Neural crest cell (in vitro differentiated cells): ENCODE measurements around the gene S1PR3. TPM values are rescaled to one million over a fixed set of nuclear protein-coding genes. Genes with fewer than 3 reads are reported as not detected.

Experiments used
- DNase-seq: peaks from one replicate; pipeline ENCODE4 v3.0.0; 2021; ENCODE audit warnings: low read depth, mixed read lengths, low spot score
- H3K27ac Mint-ChIP-seq: one replicate; pipeline ENCODE4 v1.8.0; 2021; ENCODE audit warnings: mild to moderate bottlenecking, mixed read lengths; ENCODE audit not compliant: unreplicated experiment
- H3K27me3 Mint-ChIP-seq: 2 replicates; pipeline ENCODE4 v1.8.0; 2021; ENCODE audit warnings: low read depth, mild to moderate bottlenecking, mixed read lengths
- H3K36me3 Mint-ChIP-seq: 2 replicates; pipeline ENCODE4 v1.8.0; 2021; ENCODE audit warnings: low read depth, mild to moderate bottlenecking, mixed read lengths
- H3K4me1 Mint-ChIP-seq: 2 replicates; pipeline ENCODE4 v1.8.0; 2021; ENCODE audit warnings: mixed read lengths
- H3K4me3 Mint-ChIP-seq: one replicate; pipeline ENCODE4 v1.8.0; 2021; ENCODE audit warnings: mild to moderate bottlenecking, mixed read lengths
- H3K9me3 Mint-ChIP-seq: 2 replicates; pipeline ENCODE4 v1.8.0; 2021; ENCODE audit warnings: mixed read lengths
- CTCF ChIP-seq: fragments of 200-600 bp; sonication (generic); conservative IDR thresholded peaks from 2 replicates; pipeline ENCODE4 v1.5.0; 2021; ENCODE audit warnings: antibody characterized with exemption, mild to moderate bottlenecking
- total RNA-seq: library from RNA; stranded (reverse); gene quantifications from 2 replicates; pipeline ENCODE4 v1.2.1, GENCODE V29; 2021

The S1PR3 gene
- total RNA-seq, 1 donor from 2014 or later = 7.9 TPM

- Mint-ChIP-seq H3K27me3 (peaks cover 85% of the 10 kb centered on the region), H3K36me3 (peaks cover 2% of the 10 kb centered on the region), H3K9me3 (no peaks in the 10 kb centered on the region), H3K4me3 (no peak overlapping the region), H3K4me1 (peaks cover 30% of the 10 kb centered on the region), H3K27ac (no peak overlapping the region)
- TF ChIP-seq CTCF = no peak
- no peak for DNase-seq
Observed at GRCh38 chr9:88993871-88994460, 2.7 kb downstream of the S1PR3 start.

GRCh38 chr9:88994469-88995199, 3.4 kb downstream of the S1PR3 start:
- peaks cover 2% of the 10 kb centered on the region for H3K36me3 Mint-ChIP-seq
- H3K27ac Mint-ChIP-seq = no peak overlapping the region
- H3K27me3 Mint-ChIP-seq = peaks cover 79% of the 10 kb centered on the region
- peak overlapping the region; percentile 14 for H3K4me3 Mint-ChIP-seq
- H3K4me1 Mint-ChIP-seq = peaks cover 28% of the 10 kb centered on the region
- TF ChIP-seq CTCF = no peak
- H3K9me3 Mint-ChIP-seq = no peaks in the 10 kb centered on the region
- DNase-seq = no peak

- Mint-ChIP-seq H3K4me3 (peak overlapping the region; percentile 14), H3K36me3 (peaks cover 2% of the 10 kb centered on the region), H3K27me3 (peaks cover 74% of the 10 kb centered on the region), H3K27ac (no peak overlapping the region), H3K4me1 (peaks cover 26% of the 10 kb centered on the region), H3K9me3 (no peaks in the 10 kb centered on the region)
- TF ChIP-seq CTCF = no peak
- no peak for DNase-seq
Observed at GRCh38 chr9:88995200-88995577, 3.9 kb downstream of the S1PR3 start.

- Mint-ChIP-seq H3K9me3 (no peaks in the 10 kb centered on the region), H3K36me3 (peaks cover 2% of the 10 kb centered on the region), H3K4me1 (peaks cover 31% of the 10 kb centered on the region), H3K27me3 (peaks cover 72% of the 10 kb centered on the region), H3K4me3 (no peak overlapping the region), H3K27ac (no peak overlapping the region)
- no peak for DNase-seq
- TF ChIP-seq CTCF = no peak
Observed at GRCh38 chr9:88995627-88996026, 4.4 kb downstream of the S1PR3 start.

GRCh38 chr9:88996046-88996920, 5.0 kb downstream of the S1PR3 start:
- Mint-ChIP-seq H3K27ac (no peak overlapping the region), H3K4me1 (peaks cover 37% of the 10 kb centered on the region), H3K9me3 (no peaks in the 10 kb centered on the region), H3K27me3 (peaks cover 72% of the 10 kb centered on the region), H3K36me3 (peaks cover 2% of the 10 kb centered on the region), H3K4me3 (no peak overlapping the region)
- TF ChIP-seq CTCF = no peak
- DNase-seq = no peak
